HepG2 (cell line): Measurements from ENCODE around the gene CIDEA. TPM values are rescaled to one million over a fixed set of nuclear protein-coding genes. Genes with fewer than 3 reads are reported as not detected.

Experiments
- ATAC-seq: fragments of 200-7000 bp; cut with Tn5 transposase; 3 replicates; pipeline ENCODE4 v1.9.1; 2020; ENCODE audit warnings: mild to moderate bottlenecking, moderate library complexity
- BruUV-seq: library from RNA; stranded (reverse); fragments of 400-500 nt; replicated peaks from 2 replicates; lab custom pipeline; 2021; lab: Mats Ljungman, UMichigan
- CTCF ChIA-PET: fragments of 300-600 bp; formaldehyde crosslinking; extraction: SDS; loops from one replicate; lab custom pipeline; 2021; ENCODE audit warnings: low total read pairs, inconsistent platforms, low intra/inter-chr PET ratio; lab: Yijun Ruan, JAX
- POLR2A ChIA-PET: fragments of 350-600 bp; sonication (Branson Sonifier 250); formaldehyde crosslinking; loops from one replicate; lab custom pipeline; 2020; ENCODE audit warnings: antibody characterized with exemption, inconsistent platforms; lab: Yijun Ruan, JAX
- DNase-seq: peaks from one replicate; pipeline ENCODE4 v3.0.0-alpha.2; 2015; ENCODE audit warnings: low spot score
- FAIRE-seq: peaks from 3 replicates; lab custom pipeline; 2011; peaks lifted over from hg19 to GRCh38; lab: Jason Lieb, UNC
- H2AFZ ChIP-seq: one replicate; pipeline ENCODE4 v1.6.1; 2011; ENCODE audit warnings: low read length, inconsistent platforms
- H3K27ac ChIP-seq: fragments of 300-600 bp; 3 replicates; pipeline ENCODE4 v1.8.0; 2011; ENCODE audit warnings: mixed run types, mild to moderate bottlenecking, mixed read lengths, low read length, inconsistent platforms; ENCODE audit not compliant: insufficient read depth; ENCODE audit errors: extremely low read length
- H3K27me3 ChIP-seq, 2 experiments: fragments of 200-600 bp in 1 of 2; 2 replicates in 1 of 2; 3 replicates in 1 of 2; pipeline versions ENCODE4 v1.6.0 to v1.8.0; 2011; ENCODE audit warnings: low read length in 2 of 2, mild to moderate bottlenecking in 2 of 2, moderate library complexity in 2 of 2, inconsistent platforms in 1 of 2; ENCODE audit not compliant: insufficient read depth in 2 of 2, control insufficient read depth in 1 of 2
- H3K36me3 ChIP-seq, 2 experiments: fragments of 200-600 bp in 1 of 2; replicated peaks in 1 of 2; 2 replicates in 1 of 2; 3 replicates in 1 of 2; pipeline versions ENCODE4 v1.5.1 to v1.8.0; 2011; ENCODE audit warnings: low read length in 2 of 2, inconsistent platforms in 1 of 2; ENCODE audit not compliant: insufficient read depth in 2 of 2, control insufficient read depth in 1 of 2
- H3K4me1 ChIP-seq: 2 replicates; pipeline ENCODE4 v1.5.1; 2012; ENCODE audit warnings: low read length, inconsistent platforms; ENCODE audit not compliant: insufficient read depth
- H3K4me2 ChIP-seq: 2 replicates; pipeline ENCODE4 v1.6.0; 2011; ENCODE audit warnings: low read depth, low read length, inconsistent platforms
- H3K4me3 ChIP-seq, 3 experiments: fragments of 200-600 bp in 1 of 3; sonication (generic), shearing (Covaris generic) in 1 of 3; replicated peaks in 1 of 3; 2 replicates each; pipeline ENCODE4 v1.5.1; 2011 to 2016; ENCODE audit warnings: low read length in 3 of 3, inconsistent platforms in 2 of 3, low read depth in 2 of 3, mild to moderate bottlenecking in 2 of 3, control low read depth in 1 of 3, mixed read lengths in 1 of 3; ENCODE audit not compliant: insufficient read depth in 1 of 3
- H3K79me2 ChIP-seq: one replicate; pipeline ENCODE4 v1.6.1; 2011; ENCODE audit warnings: low read length, inconsistent platforms; ENCODE audit not compliant: insufficient read depth
- H3K9ac ChIP-seq: 2 replicates; pipeline ENCODE4 v1.6.0; 2011; ENCODE audit warnings: mild to moderate bottlenecking, low read depth, low read length, inconsistent platforms; ENCODE audit not compliant: insufficient read depth
- H3K9me3 ChIP-seq: 2 replicates; pipeline ENCODE4 v1.5.1; 2012; ENCODE audit warnings: mild to moderate bottlenecking, low read length
- H4K20me1 ChIP-seq: 2 replicates; pipeline ENCODE4 v1.6.0; 2011; ENCODE audit warnings: inconsistent platforms, mild to moderate bottlenecking, low read length, moderate library complexity; ENCODE audit not compliant: insufficient read depth
- ADNP ChIP-seq: sonication (generic); formaldehyde crosslinking; IDR thresholded peaks from 2 replicates; pipeline ENCODE4 v1.4.0; 2020; ENCODE audit warnings: missing genetic modification reagents
- BATF2 ChIP-seq: sonication (generic); formaldehyde crosslinking; IDR thresholded peaks from 2 replicates; pipeline ENCODE4 v1.8.0; 2022; ENCODE audit warnings: mild to moderate bottlenecking, missing genetic modification reagents, moderate library complexity
- KLF16 ChIP-seq, 2 experiments: sonication (generic) in 1 of 2; formaldehyde crosslinking in 1 of 2; IDR thresholded peaks; 2 replicates each; pipeline versions ENCODE4 v1.6.1 to v1.8.0; 2016 to 2023; ENCODE audit warnings: missing genetic modification reagents in 2 of 2, missing compliant biosample characterization in 1 of 2
- NFKB2 ChIP-seq: sonication (generic); formaldehyde crosslinking; IDR thresholded peaks from 2 replicates; pipeline ENCODE4 v1.4.0; 2020; ENCODE audit warnings: missing genetic modification reagents, borderline replicate concordance
- TFDP1 ChIP-seq: IDR thresholded peaks from 2 replicates; pipeline ENCODE4 v1.6.1; 2016; ENCODE audit warnings: missing compliant biosample characterization, missing genetic modification reagents, borderline replicate concordance
- ZKSCAN1 ChIP-seq: fragments of 150-350 bp; IDR thresholded peaks from 2 replicates; pipeline ENCODE4 v1.6.1; 2014; ENCODE audit warnings: low read length
- ZMYM4 ChIP-seq: sonication (generic); formaldehyde crosslinking; IDR thresholded peaks from 2 replicates; pipeline ENCODE4 v1.8.1; 2023; ENCODE audit warnings: mild to moderate bottlenecking, missing genetic modification reagents
- ZNF234 ChIP-seq: sonication (generic); formaldehyde crosslinking; conservative IDR thresholded peaks from 2 replicates; pipeline ENCODE4 v1.5.1; 2020; ENCODE audit warnings: mild to moderate bottlenecking, missing genetic modification reagents
- ZNF441 ChIP-seq: sonication (generic); formaldehyde crosslinking; IDR thresholded peaks from 2 replicates; pipeline ENCODE4 v1.7.0; 2021; ENCODE audit warnings: missing genetic modification reagents, borderline replicate concordance
- ZNF503 ChIP-seq: sonication (generic); formaldehyde crosslinking; IDR thresholded peaks from 2 replicates; pipeline ENCODE4 v1.4.0; 2020; ENCODE audit warnings: missing genetic modification reagents
- ZNF639 ChIP-seq: conservative IDR thresholded peaks from 2 replicates; pipeline ENCODE4 v1.6.1; 2018; ENCODE audit warnings: missing genetic modification reagents
- WGBS: methylation state at CpG from one replicate; pipeline ENCODE4 v1.1.6; 2017; ENCODE audit warnings: low lambda C conversion rate; 5-methylcytosine and 5-hydroxymethylcytosine counted together
- in situ Hi-C: cut with HindIII; loops from 2 replicates; pipeline ENCODE4 v1.10.0; 2017; ENCODE audit warnings: low pct_unique_long_range_greater_than_20kb; ENCODE audit not compliant: extremely low pct_ligation_motif_present
- intact Hi-C: fragments of 100-400 bp; cut with micrococcal nuclease; formaldehyde crosslinking; loops from one replicate; pipeline ENCODE4 v1.10.0; 2022; ENCODE audit not compliant: unreplicated experiment
- polyA plus RNA-seq, 8 experiments: library from polyadenylated mRNA; depleted of rRNA in 3 of 8; stranded (reverse) in 7 of 8; unstranded in 1 of 8; fragments of >200 nt; fragmentation: Illumina TruSeq in 4 of 8; extraction: Trizol in 4 of 8; gene quantifications; 2 replicates each; pipeline versions ENCODE4 v1.2.1 to v1.2.3, GENCODE V29; 2011 to 2016; ENCODE audit warnings: low read depth in 4 of 8, missing spikeins in 1 of 8, mixed read lengths in 1 of 8; ENCODE audit not compliant: insufficient read depth in 1 of 8
- total RNA-seq, 5 experiments: library from RNA; depleted of rRNA; stranded (reverse); fragments of >200 nt; fragmentation: Illumina TruSeq; extraction: Trizol; gene quantifications; 2 replicates each; pipeline ENCODE4 v1.2.3, GENCODE V29; 2016; ENCODE audit warnings: low read depth in 1 of 5

Gene CIDEA
- total and polyA plus RNA-seq, 2 of the 13 experiments (the other 11 are each of a cell fraction or from before 2014, with no cell fraction given), result not detected

DNA sequence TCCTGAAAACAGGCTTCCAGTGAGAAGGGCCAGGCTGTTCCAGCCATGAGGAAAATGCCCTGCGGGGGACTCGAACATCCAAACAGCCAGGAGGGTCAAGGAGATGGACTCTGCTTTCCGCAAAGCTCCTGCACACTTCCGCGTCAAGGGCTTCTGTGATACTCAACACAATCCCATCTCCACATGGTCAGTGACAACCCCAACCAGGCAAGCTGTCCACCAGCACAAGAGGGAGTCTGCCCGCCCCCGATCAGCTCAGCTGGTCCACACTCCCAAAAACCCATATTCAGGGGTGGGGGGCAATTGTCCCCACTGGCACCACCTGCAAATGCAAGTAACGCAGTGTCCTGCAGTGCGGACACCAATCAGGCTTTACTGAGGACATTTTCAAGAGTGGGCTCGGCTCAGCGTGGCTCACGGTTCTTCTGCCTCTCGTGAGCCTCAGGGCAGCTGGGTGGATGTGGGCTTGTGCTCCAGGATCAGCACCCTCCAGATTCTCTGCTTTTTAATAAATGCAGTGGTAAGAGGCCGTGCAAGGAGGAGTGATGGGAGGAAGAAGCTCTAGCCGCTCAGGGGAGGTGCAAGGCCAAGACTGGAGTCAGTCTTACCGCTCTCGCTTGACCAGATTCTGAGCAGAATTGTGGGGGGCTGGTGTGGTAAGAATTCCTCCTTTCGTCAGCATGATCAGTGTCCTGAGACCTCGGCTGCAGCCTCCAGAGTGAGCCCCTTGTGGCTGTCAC lies 19.5 kb upstream of the CIDEA start:
- no peak overlapping the region for H3K9ac ChIP-seq
- no peaks in the 10 kb centered on the region for H3K79me2 ChIP-seq
- H3K4me3 ChIP-seq, result no peak overlapping the region
- no peak overlapping the region for H2AFZ ChIP-seq
- FAIRE-seq (no peak), ATAC-seq (no peak), DNase-seq (no peak)
- no peak overlapping the region for H3K4me2 ChIP-seq
- no peak overlapping the region for H3K27ac ChIP-seq
- peaks cover 12% of the 10 kb centered on the region; the same call in 1 of the 2 replicates for H3K4me1 ChIP-seq
- no peaks in the 10 kb centered on the region for H3K36me3 ChIP-seq
- WGBS, result 57% methylated on average over 16 of the region's 19 CpGs
- TF ChIP-seq ZNF441 (CRISPR knock-in tag) (no peak), ZNF234 (CRISPR knock-in tag) (no peak), TFDP1 (CRISPR knock-in tag) (no peak), BATF2 (CRISPR knock-in tag) (no peak), ZNF639 (no peak), KLF16 (CRISPR knock-in tag; IDR thresholded peaks at IDR 0.05) (no peak), ZNF503 (CRISPR knock-in tag) (no peak), ZKSCAN1 (no peak), ADNP (CRISPR knock-in tag) (no peak), ZMYM4 (no peak), NFKB2 (no peak)
- no TSS peak for BruUV-seq
- ChIA-PET POLR2A (no interaction called here), CTCF (no interaction called here)
- no peaks in the 10 kb centered on the region for H4K20me1 ChIP-seq
- H3K9me3 ChIP-seq, result no peaks in the 10 kb centered on the region
- peaks cover 3 to 31% of the 10 kb centered on the region in 2 experiments for H3K27me3 ChIP-seq
- in situ Hi-C loops, result loop anchor here (5.0 to 10.0 kb wide), 3 partner anchors 80 to 1630 kb away; partner anchors contain the start of gene ANKRD62
- intact Hi-C loops, result no loop called here
